SK-N-SH treated with all-trans-retinoic acid at 6 μM for 48 hours (cell line): ENCODE results near the gene RASGRF2.

Source experiments
- ATAC-seq: fragments of 200-7000 bp; cut with Tn5 transposase; 3 replicates; pipeline ENCODE4 v1.9.1; 2020; ENCODE audit warnings: mild to moderate bottlenecking, moderate library complexity
- ARNTL ChIP-seq: fragments of 450-650 bp; formaldehyde crosslinking; IDR thresholded peaks from 2 replicates; pipeline ENCODE4 v1.5.0; 2020; ENCODE audit warnings: low read depth, mild to moderate bottlenecking, moderate library complexity, borderline replicate concordance
- BACH2 ChIP-seq: fragments of 250-450 bp; sonication (Bioruptor Pico); IDR thresholded peaks from 2 replicates; pipeline ENCODE4 v1.9.0; 2021; ENCODE audit warnings: mild to moderate bottlenecking, borderline replicate concordance
- CSDC2 ChIP-seq: fragments of 250-450 bp; sonication (Bioruptor Pico); IDR thresholded peaks from 2 replicates; pipeline ENCODE4 v1.5.0; 2020; ENCODE audit warnings: mild to moderate bottlenecking, moderate library complexity
- ESRRG ChIP-seq: fragments of 250-450 bp; sonication (Bioruptor Pico); IDR thresholded peaks from 2 replicates; pipeline ENCODE4 v1.6.1; 2021; ENCODE audit warnings: mild to moderate bottlenecking
- PPARA ChIP-seq: fragments of 250-450 bp; sonication (Bioruptor Pico); IDR thresholded peaks from 2 replicates; pipeline ENCODE4 v1.5.0; 2020; ENCODE audit warnings: mild to moderate bottlenecking, borderline replicate concordance
- RARB ChIP-seq: fragments of 250-450 bp; sonication (Bioruptor Pico); IDR thresholded peaks from 2 replicates; pipeline ENCODE4 v1.8.0; 2021; ENCODE audit warnings: mild to moderate bottlenecking, moderate library complexity
- SNAI2 ChIP-seq: fragments of 250-450 bp; sonication (Bioruptor Pico); IDR thresholded peaks from 2 replicates; pipeline ENCODE4 v1.5.0; 2020; ENCODE audit warnings: mild to moderate bottlenecking, moderate library complexity
- TCF4 ChIP-seq: fragments of 250-450 bp; sonication (Bioruptor Pico); IDR thresholded peaks from 2 replicates; pipeline ENCODE4 v1.8.0; 2021; ENCODE audit warnings: mild to moderate bottlenecking, moderate library complexity, borderline replicate concordance
- TOX ChIP-seq: fragments of 250-450 bp; sonication (Bioruptor Pico); IDR thresholded peaks from 2 replicates; pipeline ENCODE4 v1.8.0; 2021; ENCODE audit warnings: mild to moderate bottlenecking, moderate library complexity, borderline replicate concordance
- TSHZ2 ChIP-seq: fragments of 250-450 bp; sonication (Bioruptor Pico); IDR thresholded peaks from 2 replicates; pipeline ENCODE4 v1.5.0; 2020; ENCODE audit warnings: mild to moderate bottlenecking, moderate library complexity
- ZC3H10 ChIP-seq: fragments of 250-450 bp; sonication (Bioruptor Pico); IDR thresholded peaks from 2 replicates; pipeline ENCODE4 v1.5.1; 2021; ENCODE audit warnings: mild to moderate bottlenecking, moderate library complexity
- ZFP3 ChIP-seq: fragments of 250-450 bp; sonication (Bioruptor Pico); IDR thresholded peaks from 2 replicates; pipeline ENCODE4 v1.5.0; 2020; ENCODE audit warnings: mild to moderate bottlenecking, moderate library complexity
- ZFP30 ChIP-seq: fragments of 450-650 bp; formaldehyde crosslinking; IDR thresholded peaks from 2 replicates; pipeline ENCODE4 v1.5.0; 2022; ENCODE audit warnings: mild to moderate bottlenecking, moderate library complexity
- ZNF565 ChIP-seq: fragments of 450-650 bp; formaldehyde crosslinking; conservative IDR thresholded peaks from 2 replicates; pipeline ENCODE4 v1.5.0; 2020; ENCODE audit warnings: low read depth, mild to moderate bottlenecking, moderate library complexity
- ZNF70 ChIP-seq: fragments of 450-650 bp; formaldehyde crosslinking; IDR thresholded peaks from 2 replicates; pipeline ENCODE4 v1.5.0; 2020; ENCODE audit warnings: mild to moderate bottlenecking, moderate library complexity
- ZNF8 ChIP-seq: fragments of 450-650 bp; formaldehyde crosslinking; IDR thresholded peaks from 2 replicates; pipeline ENCODE4 v1.5.0; 2020; ENCODE audit warnings: mild to moderate bottlenecking, moderate library complexity
- TF ChIP-seq, protein P1 (sequence below): fragments of 250-450 bp; sonication (Bioruptor Pico); IDR thresholded peaks from 2 replicates; pipeline ENCODE4 v1.8.0; 2021; ENCODE audit warnings: low read depth, mild to moderate bottlenecking, moderate library complexity, borderline replicate concordance
- TF ChIP-seq, protein P2 (sequence below): fragments of 250-450 bp; sonication (Bioruptor Pico); IDR thresholded peaks from 2 replicates; pipeline ENCODE4 v1.8.0; 2020; ENCODE audit warnings: mild to moderate bottlenecking, moderate library complexity, borderline replicate concordance

The RASGRF2 gene

GRCh38 chr5:80921026-80921425 lies 39.1 kb upstream of the RASGRF2 start:
- TF ChIP-seq BACH2 (no peak), ZFP3 (CRISPR knock-in tag) (no peak)
- no peak for ATAC-seq

GRCh38 chr5:80925931-80926330 lies 34.2 kb upstream of the RASGRF2 start:
- no peak for TF ChIP-seq TCF4 (CRISPR knock-in tag)
- TF ChIP-seq PPARA, result no peak
- TF ChIP-seq SNAI2 (CRISPR knock-in tag), result no peak
- TF ChIP-seq TSHZ2 (CRISPR knock-in tag), result no peak
- no peak for TF ChIP-seq ZFP3 (CRISPR knock-in tag)
- TF ChIP-seq, all 23 proteins: peak for 0
- no peak for ATAC-seq

GRCh38 chr5:80926536-80926935 lies 33.6 kb upstream of the RASGRF2 start:
- ATAC-seq, result no peak
- TF ChIP-seq RARB (no peak), ZNF70 (CRISPR knock-in tag) (no peak), ZC3H10 (CRISPR knock-in tag) (no peak), TCF4 (CRISPR knock-in tag) (no peak), BACH2 (no peak), PPARA (no peak), TSHZ2 (CRISPR knock-in tag) (no peak)
- TF ChIP-seq, protein P1, sequence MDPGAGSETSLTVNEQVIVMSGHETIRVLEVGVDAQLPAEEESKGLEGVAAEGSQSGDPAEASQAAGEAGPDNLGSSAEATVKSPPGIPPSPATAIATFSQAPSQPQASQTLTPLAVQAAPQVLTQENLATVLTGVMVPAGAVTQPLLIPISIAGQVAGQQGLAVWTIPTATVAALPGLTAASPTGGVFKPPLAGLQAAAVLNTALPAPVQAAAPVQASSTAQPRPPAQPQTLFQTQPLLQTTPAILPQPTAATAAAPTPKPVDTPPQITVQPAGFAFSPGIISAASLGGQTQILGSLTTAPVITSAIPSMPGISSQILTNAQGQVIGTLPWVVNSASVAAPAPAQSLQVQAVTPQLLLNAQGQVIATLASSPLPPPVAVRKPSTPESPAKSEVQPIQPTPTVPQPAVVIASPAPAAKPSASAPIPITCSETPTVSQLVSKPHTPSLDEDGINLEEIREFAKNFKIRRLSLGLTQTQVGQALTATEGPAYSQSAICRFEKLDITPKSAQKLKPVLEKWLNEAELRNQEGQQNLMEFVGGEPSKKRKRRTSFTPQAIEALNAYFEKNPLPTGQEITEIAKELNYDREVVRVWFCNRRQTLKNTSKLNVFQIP (CRISPR knock-in tag), result no peak

DNA sequence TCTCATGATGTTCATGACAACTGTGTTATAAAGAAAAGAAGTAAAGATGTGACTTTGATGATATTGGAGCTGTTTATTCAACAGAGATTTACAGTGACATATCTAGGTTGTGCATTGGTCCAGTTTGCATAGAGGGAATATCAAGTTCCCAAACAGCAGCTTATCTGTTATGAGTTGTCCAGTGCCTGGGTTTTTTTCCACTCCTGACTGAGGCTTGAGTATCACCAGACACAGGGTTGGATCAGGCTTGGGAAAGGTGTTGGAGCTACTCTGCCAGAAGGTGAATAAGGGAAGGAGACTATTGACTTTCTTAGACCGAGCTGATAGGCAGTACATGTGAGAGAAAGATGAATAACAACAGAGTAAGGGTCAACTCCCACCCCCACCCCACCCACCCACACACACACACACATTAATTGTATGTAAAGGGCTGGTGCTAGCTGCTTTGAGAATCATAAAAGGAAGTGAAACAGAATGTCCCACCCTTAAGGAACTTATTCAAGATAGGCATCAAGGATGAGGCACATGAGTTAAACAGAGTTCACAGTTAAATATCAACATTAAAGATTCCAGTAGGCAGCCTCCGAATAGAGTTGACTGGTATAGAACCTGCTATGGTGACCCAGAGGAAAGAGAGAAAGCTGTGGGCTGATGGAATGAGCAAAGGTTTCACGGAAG lies 33.0 kb upstream of the RASGRF2 start:
- ATAC-seq, result no peak
- no peak for TF ChIP-seq TSHZ2 (CRISPR knock-in tag)
- no peak for TF ChIP-seq ZFP30
- TF ChIP-seq ZNF8 (CRISPR knock-in tag), result no peak
- no peak for TF ChIP-seq TOX (CRISPR knock-in tag)
- no peak for TF ChIP-seq ZNF70 (CRISPR knock-in tag)
- no peak for TF ChIP-seq ZFP3 (CRISPR knock-in tag)
- TF ChIP-seq ARNTL (CRISPR knock-in tag), result no peak
- TF ChIP-seq TCF4 (CRISPR knock-in tag), result no peak
- TF ChIP-seq ESRRG (CRISPR knock-in tag), result no peak
- TF ChIP-seq CSDC2 (CRISPR knock-in tag), result no peak
- no peak for TF ChIP-seq ZNF565
- TF ChIP-seq, protein P2, sequence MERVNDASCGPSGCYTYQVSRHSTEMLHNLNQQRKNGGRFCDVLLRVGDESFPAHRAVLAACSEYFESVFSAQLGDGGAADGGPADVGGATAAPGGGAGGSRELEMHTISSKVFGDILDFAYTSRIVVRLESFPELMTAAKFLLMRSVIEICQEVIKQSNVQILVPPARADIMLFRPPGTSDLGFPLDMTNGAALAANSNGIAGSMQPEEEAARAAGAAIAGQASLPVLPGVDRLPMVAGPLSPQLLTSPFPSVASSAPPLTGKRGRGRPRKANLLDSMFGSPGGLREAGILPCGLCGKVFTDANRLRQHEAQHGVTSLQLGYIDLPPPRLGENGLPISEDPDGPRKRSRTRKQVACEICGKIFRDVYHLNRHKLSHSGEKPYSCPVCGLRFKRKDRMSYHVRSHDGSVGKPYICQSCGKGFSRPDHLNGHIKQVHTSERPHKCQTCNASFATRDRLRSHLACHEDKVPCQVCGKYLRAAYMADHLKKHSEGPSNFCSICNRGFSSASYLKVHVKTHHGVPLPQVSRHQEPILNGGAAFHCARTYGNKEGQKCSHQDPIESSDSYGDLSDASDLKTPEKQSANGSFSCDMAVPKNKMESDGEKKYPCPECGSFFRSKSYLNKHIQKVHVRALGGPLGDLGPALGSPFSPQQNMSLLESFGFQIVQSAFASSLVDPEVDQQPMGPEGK (CRISPR knock-in tag), result no peak
